Measurements from ENCODE around the gene LCN9.

LCN9 gene

DNA sequence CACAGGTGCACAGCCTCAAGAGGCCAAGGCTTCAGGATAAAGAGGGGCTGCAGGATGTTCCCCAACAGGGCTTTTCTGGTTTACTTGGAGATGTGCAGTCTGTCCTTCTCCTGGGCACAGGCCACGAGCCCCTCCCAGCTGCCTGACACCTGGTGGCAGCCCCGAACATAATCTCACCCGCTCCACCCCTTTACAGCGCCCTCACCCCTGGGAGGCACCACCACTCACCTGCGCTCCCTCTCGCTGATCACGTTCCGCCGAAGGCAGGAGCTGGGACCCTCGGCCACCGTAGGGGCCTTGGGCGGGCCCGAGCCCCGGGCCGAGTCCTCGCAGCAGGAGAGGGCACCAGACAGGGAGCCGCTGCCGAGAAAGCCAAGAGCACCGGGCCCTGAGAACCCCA lies 35.7 kb downstream of the LCN9 start:
- DNase-seq (ENCODE audit: low spot score) = no peak

DNA sequence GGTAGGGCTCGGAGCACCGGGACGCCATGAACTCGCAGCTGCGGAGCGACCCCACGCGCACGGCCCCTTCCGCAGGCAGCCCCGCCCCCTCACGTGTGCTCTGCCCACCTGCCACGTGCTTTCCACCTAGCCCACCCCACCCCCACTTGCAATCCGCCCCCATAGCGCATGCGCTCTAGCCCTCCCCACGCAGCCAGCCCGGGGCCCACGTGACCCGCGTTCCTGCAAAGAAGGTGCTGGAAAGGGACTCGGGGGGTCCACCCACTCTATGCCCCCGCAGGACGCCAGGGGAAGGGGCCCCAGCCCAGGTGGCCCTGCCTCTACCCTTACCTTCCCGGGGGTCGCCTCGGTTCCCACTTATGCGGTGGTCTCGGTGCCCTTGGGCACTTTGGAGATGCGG lies 36.3 kb downstream of the LCN9 start, which contains the start of gene SOHLH1:
Gene SOHLH1, minus strand, starts transcription at position 42 of the 400 bp plus-strand sequence. Its CDS starts 14 bp downstream, at position 28.
- no peak for DNase-seq (ENCODE audit: low spot score)

DNA sequence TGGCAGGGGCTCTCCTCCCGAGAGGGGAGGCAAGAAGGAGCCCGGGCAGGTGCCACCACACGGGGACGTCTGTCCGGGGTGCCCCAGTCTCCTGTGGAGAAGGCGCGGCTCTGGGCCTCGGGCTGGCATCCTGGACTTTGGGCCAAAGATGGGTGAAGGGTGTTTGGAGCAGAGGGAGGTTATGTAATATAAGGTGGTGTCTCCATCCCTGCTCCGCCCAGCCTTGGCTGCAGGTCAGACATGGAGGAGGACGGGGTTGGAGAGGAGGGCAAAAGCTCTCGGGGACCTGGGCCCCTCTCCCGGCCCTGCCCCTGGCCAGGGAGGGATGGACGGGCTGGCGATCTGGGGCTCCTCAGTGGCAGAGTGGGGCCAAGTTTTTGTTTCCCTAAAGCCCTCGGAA lies 37.4 kb downstream of the LCN9 start:
- DNase-seq (ENCODE audit: low spot score) = no peak

DNA sequence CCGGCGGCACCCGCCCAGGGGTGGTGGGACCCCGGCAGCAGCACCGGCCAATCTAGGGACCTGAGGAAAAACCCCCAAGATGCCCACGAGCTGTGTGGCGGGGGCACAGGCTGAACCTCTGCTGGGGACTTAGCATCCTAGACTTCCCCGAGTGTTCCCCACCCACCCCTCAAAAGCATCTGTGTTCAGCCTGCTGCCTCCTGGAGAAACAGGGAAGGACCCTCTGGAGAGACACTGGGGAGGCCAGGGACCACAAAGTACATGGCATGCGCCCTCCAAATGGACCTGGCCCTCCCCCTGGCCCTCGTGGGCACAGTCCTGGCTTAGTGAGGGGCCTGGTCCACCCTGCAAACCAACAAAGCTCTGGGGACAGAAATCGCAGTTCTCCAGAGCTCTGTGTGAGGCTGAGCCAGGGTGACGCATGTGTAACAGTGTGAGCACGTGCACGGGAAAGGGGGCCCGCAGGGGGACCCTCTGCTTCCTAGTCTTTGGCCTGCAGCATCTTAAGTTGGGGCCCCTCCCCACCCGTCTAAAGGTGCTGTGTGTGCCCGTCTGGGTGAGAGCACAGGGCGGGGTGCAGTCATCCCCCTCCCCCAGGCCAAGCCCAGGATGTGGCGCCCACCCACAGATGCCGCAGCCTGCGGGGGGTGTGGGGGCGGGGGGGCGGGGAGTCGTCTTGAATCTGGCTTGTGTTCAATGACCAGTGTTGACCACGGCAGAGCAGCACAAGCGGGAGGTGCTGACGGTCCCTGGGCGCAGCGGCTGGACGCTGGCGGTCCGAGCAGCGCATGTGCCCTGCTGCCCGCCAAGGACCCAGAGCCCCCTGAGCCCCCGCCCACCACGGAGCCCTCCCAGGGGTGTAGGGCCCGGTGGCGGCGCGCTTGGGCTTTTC lies 38.2 kb downstream of the LCN9 start:
- no peak for DNase-seq (ENCODE audit: low spot score)

DNA sequence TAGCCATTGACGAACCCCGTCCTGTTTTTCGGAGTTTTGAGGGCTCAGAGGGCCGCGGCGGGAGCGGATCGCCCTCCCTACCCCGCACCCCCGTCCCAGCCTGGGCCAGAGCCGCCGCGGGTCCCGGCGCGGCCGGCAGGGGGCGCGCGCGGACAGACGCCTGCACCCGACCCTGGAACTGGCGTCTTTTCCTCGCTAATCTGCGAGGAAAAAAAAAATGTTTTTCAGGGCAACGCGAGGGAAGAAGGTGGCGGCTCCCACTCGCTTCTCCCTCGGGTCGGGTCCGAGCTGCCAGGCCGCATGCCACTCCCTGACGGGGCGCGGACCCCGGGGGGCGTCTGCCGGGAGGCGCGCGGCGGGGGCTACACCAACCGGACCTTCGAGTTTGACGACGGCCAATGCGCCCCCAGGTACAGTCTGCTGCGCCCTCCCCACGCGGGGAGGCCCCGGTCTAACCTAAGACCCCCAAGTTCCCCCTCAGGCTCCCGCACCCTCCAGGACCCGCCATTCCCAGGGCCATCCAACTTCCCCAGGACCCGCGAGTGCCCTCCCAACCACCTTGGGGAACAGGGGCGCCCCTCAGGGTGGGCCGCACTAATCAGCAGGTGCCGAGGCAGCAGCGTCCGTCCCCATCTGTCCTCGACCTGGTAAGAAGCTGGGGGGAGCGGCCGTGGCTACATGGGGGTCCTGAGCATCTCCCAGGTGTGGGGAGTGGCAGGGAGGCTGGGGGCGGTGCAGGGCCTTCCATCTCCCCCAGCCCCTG lies 39.0 kb downstream of the LCN9 start, which contains the start of gene KCNT1:
Gene KCNT1, plus strand, starts transcription at position 227 of the 763 bp plus-strand sequence. Its CDS starts 74 bp downstream, at position 301.
- peak; percentile 81 for DNase-seq (ENCODE audit: low spot score)

DNA sequence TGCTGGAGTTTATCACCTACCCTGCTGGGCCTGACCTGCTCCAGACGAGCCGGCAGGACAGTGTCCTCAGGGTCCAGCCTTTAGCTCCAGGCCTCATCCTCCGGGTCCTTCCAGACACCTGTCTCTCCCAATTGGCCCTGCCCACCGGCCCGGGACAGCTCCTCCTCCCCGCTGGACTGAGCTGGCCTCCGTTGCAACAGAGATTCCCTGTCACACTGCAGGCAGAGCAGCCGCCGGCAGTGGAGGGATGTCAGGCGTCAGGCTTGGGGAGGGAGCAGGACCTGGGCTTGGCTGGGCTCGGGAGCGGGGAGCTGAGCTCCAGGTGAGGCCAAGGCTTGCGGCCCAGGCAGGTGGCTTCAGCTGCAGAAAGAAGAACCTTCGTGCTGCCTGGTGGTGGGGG lies 40.6 kb downstream of the LCN9 start:
- no peak for DNase-seq (ENCODE audit: low spot score)

DNA sequence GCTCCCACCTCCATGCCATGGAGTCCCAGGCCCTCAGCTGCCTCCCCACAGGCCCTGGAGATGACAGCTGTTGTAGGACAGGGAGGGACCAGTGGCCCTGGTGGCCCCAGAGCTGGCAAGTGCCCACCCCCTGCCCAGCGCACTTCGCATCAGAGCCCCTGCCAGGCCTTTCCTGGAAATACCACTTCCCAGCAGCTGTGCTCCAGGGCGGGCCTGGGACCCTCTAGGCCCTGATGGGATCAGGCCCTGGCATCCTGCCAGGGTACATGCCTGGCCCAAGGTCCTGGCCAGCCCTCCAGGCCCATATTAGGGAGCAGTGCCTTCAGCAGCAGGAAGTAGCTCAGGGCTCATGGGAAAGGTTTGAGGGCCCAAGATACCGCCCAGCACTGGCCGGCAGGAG lies 41.4 kb downstream of the LCN9 start:
- no peak for DNase-seq (ENCODE audit: low spot score)

DNA sequence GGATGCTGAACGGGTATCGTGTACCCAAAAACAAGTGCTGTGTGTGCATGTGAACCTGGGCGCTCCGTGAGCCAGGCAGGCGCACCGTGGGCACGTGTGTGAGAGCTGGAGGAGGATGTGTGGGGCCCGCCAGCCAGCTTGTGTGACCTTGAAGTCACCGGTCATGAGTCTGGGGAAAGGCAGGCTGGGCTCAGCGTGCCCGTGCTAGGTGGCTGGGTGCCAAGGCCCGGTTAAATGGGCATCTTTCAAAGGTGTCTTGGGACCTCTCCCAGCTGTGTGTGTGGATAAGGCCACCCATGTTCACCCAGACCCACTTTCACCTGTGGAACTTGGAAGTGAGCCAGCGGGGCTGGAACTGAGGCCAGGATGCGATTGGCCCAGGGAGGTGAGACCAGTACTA lies 42.3 kb downstream of the LCN9 start:
- DNase-seq (ENCODE audit: low spot score) = no peak

DNA sequence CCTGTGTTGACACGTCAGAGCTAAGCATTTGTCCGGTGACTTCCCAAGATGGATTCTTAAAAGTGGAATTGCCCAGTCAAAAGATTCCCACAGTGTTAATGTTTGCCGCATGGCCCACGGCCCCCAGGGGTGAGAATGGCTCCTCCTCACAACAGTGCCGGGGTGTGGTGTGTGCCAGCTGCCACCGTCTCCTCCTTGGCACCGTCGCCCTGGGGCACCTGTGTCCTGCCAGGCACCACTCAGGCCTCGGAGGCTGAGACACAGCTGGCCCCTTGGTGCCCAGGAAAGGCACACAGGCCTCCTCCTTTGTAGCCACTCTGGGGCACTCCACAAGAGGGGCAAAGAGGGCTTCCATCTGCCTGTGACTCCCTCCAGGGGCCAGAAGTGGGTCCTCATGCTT lies 43.2 kb downstream of the LCN9 start:
- DNase-seq (ENCODE audit: low spot score) = no peak

DNA sequence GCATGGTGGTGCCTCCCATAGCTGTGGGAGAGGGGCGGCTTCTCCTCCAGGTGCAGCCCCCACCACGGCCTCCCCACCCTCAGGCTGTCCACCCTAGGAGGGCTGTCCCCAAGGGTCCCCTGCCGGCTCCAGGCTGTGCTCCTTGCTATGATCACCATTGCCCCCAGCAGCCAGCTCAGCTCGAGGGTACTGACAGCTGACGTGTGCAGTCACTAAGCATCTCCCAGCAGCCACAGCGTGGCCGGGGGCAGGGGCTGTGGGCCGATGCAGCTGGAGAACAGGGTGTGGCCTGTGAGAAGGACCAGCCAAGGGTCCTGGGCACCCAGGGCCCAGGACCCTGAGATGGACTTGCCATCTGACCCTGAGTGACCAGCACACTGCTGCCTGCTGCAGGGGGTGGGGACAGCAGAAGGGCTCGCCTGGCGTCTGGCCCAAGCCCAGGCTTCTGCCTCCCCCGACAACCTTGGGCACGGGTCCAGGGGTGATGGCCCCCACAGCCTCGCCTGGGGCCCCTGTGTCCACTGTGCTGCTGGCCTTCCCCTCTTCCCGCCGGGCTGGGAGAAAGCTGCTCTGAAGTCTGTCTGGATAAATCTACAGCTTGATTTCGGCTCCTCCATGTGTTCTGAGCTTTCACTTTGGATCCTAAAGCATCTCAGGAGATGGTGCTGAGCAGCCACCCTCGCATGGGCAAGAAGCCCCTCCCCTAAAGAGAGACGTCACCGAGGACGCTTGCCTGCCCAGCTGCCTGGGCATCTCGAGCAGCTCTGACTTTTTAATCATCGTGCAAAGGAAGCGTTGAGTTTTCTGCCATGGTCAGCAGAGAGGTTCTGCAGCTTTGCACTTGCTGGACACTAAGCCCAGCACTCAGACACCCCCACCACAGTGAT lies 44.4 kb downstream of the LCN9 start:
- no peak for DNase-seq (ENCODE audit: low spot score)

DNA sequence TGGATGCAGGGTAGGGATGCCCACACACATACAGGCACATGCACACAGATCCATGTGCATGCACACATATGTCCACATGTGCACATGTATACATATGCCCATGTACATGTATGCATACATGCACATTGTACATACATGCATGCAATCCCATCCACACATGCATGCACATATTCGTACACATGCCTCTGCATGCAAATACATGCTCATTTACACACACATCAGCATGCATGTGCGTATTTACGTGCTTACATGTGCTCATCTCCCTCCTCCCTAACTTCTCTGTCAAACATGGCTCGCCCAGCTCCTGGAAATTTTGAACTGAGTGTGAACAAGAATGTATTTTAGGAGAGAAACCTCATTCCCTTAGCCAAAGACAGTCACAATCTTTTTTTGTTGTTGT lies 45.1 kb downstream of the LCN9 start:
- DNase-seq (ENCODE audit: low spot score) = no peak

DNA sequence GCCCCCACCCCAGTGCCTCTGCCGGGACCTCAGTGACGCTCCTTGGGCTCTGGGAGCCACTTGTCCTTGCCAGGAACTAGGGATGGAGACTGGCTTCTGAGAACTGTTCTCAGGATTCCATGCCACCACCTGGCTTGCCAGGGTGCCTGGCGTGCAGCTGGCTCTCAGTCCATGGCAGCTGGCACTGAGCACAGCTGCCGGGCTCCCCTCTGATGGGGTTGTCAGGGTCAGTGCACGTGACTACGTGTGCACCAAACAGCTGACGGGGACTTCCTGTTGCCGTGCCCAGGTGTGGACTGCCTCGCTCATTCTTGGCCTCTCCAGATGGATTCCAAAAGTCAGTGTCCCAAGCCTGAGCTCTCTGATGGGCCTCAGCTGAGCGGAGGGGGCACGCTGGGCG lies 48.3 kb downstream of the LCN9 start:
- no peak for DNase-seq (ENCODE audit: low spot score)

DNA sequence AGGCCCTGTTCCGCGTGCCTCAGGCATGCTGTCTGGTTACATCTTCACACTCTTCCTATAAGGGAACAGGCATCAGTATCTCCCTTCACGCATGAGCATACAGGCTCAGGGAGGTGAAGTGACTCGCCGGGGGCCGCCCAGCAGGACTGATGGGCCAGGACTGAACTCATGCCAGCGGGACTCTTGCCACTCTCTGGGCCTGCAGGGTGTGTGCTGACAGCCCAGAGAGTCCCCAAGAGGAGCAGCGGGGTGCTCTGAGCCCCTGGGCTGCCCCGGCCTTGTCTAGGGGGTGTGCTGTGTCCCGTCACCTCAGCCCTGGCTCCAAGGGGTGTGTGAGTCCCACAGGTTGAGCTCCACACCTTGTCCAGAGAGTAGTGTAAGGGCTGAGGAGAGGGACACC lies 48.8 kb downstream of the LCN9 start:
- DNase-seq (ENCODE audit: low spot score) = no peak

DNA sequence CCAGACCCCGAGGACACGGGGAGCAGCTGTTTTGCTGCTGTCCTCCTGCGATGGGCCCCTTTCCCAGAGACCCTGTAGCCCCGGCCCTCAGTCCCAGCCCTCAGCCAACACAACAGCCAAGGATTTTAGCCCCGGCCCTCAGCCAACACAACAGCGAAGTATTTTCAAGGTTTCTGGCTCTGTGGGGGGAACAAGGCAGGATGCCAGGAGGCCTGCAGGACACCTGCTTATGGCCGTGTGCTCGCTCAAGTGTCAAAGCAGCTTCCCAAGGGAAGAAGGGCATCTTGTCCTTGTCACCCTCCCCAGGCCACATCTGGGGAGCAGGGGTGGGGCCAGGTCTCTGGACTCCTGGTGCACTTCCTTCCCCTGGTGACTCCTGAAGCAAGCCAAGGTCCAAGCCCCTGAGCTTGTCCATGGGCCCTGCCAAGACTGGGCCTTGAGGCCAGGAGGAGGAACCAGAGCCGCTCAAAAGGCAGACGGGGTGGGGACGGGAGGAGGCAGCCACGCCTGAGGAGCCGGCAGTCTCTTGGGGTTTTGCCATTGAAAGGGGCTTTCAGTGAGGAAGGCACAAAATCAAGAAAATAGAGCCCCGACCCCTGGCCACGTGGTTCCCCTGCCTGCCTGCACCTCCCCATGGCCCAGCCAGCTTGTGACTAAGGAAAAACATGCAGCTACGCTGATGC lies 49.6 kb downstream of the LCN9 start:
- no peak for DNase-seq (ENCODE audit: low spot score)

DNA sequence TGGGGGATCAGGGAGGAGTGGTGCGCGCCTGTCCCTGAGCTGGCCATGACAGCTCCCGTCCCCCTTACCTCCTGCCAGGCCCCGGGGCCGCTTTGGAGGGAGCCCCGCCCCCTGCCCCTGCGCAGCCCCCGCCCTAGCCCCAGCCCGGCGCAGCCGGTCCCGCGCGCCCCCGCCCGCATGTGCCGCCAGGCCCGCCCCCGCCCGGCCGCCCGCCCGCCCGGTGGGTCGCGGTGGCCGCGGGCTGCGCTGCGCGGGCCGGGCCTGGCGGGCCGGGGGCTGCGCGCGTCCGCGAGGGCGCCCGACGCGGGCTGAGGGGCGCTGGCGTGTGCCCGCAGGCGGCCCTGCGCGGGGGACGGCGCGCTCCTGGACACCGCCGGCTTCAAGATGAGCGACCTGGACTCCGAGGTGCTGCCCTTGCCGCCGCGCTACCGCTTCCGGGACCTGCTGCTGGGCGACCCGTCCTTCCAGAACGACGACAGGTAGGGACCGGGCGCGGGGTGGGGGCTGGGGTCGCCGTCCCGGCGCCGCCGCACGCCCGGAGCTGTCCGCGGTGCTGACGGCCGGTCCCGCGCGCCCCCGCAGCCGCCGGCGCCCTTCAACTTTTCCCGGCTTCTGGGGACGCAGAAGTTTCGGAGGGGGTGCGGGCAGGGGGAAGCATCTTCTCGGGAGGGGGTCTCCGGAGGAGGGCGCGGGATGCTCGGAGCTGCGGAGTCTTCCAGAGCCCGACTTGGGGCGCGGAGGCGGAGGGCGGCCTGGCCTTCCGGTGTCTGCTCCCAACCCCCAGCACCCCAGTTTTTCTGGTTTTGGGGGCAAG lies 51.3 kb downstream of the LCN9 start:
- no peak for DNase-seq (ENCODE audit: low spot score)

DNA sequence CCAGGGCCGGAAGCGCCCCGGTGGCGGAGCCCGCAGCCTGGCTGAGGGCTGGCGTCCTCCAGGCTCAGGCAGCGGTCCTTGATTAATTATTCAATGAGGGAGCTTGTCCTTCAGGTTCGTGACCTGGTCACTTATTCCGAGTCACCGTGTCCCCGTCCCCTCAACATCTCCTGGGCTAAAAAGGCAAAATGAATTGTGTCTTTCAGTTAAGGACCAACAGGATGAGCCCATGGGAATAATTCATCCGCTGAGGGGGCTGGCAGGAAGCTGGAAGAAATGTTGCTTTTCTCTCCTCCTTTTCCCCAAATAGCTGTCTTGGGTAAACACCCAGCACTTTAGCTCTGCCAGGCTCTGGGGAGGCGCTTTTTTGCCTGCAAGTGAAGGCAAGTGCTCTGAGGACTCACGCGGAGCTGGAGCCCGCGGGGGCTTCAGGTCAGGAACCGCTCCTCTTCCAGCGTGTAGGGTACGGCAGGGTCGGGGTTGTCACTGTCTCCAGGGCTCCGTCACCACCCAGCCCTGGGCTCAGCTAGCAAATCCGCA lies 52.0 kb downstream of the LCN9 start:
- no peak for DNase-seq (ENCODE audit: low spot score)

DNA sequence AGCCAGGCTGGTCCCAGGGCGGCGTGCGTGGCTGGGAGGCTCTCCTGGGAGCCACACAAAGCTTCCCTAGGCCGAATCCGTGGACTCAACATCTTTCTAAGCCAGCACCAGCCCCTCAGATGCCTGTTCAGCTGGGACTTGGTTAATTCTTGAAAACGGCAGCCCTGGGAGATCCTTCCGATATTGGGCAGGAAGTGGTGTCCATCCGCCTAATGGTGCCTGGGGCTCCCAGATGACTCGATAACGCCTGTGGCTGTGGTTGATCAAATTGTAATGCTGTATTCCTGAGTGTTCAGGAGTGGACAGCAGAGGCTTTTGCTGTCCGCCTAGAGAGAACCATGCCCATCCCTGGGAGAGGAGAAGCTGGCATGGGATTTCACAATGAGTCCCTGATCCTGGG lies 52.9 kb downstream of the LCN9 start:
- no peak for DNase-seq (ENCODE audit: low spot score)

All from COLO829 (cell line).